Ascending aorta (tissue), 2 donors: ENCODE data around the gene ALPL. TPM values are rescaled to one million over a fixed set of nuclear protein-coding genes. Genes with fewer than 3 reads are reported as not detected.

Experiments
- DNase-seq, 2 donors: peaks; one replicate each; pipeline ENCODE4 v3.0.0-alpha.2; 2019; ENCODE audit warnings: low spot score in 2 of 2
- H3K27ac ChIP-seq, 2 donors: fragments of 200-600 bp; sonication (generic); one replicate each; pipeline ENCODE4 v1.5.1; 2016 to 2017; ENCODE audit warnings: mild to moderate bottlenecking in 1 of 2
- H3K27me3 ChIP-seq: fragments of 200-600 bp; sonication (generic); one replicate; pipeline ENCODE4 v1.5.1; 2017
- H3K36me3 ChIP-seq, 2 donors: fragments of 200-600 bp; sonication (generic); one replicate each; pipeline ENCODE4 v1.5.1; 2016
- H3K4me1 ChIP-seq, 2 donors: fragments of 200-600 bp; sonication (generic); one replicate each; pipeline ENCODE4 v1.5.1; 2016 to 2017; ENCODE audit warnings: mild to moderate bottlenecking in 1 of 2
- H3K4me3 ChIP-seq, 2 donors: fragments of 200-600 bp; sonication (generic); one replicate each; pipeline ENCODE4 v1.5.1; 2016 to 2017; ENCODE audit warnings: mild to moderate bottlenecking in 1 of 2
- H3K9me3 ChIP-seq, 2 donors: fragments of 200-600 bp; sonication (generic); one replicate each; pipeline ENCODE4 v1.5.1; 2016
- CTCF ChIP-seq, 3 experiments: fragments of 200-600 bp in 2 of 3; fragments of 450-650 bp in 1 of 3; sonication (generic) in 2 of 3; IDR thresholded peaks; one replicate each; pipeline ENCODE4 v1.5.1; 2016 to 2019; ENCODE audit warnings: antibody characterized with exemption in 3 of 3, mild to moderate bottlenecking in 1 of 3, moderate library complexity in 1 of 3
- intact Hi-C: fragments of 100-400 bp; cut with DNase I; formaldehyde crosslinking; loops from one replicate; pipeline ENCODE4 v1.15.1; 2023
- total RNA-seq: library from RNA; depleted of rRNA; stranded (reverse); fragments of >200 nt; gene quantifications from one replicate; pipeline ENCODE4 v1.1.0, GENCODE V29; 2016

Gene ALPL
- total RNA-seq, 1 donor from 2014 or later = 35.3 TPM

- Histone ChIP-seq H3K27me3 (no peaks in the 10 kb centered on the region), H3K27ac (no peak overlapping the region), H3K4me3 (no peak overlapping the region), H3K36me3 (no peaks in the 10 kb centered on the region), H3K9me3 (no peaks in the 10 kb centered on the region), H3K4me1 (no peaks in the 10 kb centered on the region)
- TF ChIP-seq CTCF (IDR thresholded peaks at IDR 0.05) = no peak
- intact Hi-C loops = no loop called here
- no peak for DNase-seq
Measured at GRCh38 chr1:21596174-21596573, 87.0 kb downstream of the ALPL start.

- TF ChIP-seq CTCF (IDR thresholded peaks at IDR 0.05) = no peak
- no peaks in the 10 kb centered on the region for H3K27me3 ChIP-seq
- H3K4me1 ChIP-seq = no peaks in the 10 kb centered on the region
- intact Hi-C loops = no loop called here
- H3K36me3 ChIP-seq = no peaks in the 10 kb centered on the region
- no peak overlapping the region for H3K27ac ChIP-seq
- DNase-seq = no peak
- no peak overlapping the region for H3K4me3 ChIP-seq
- no peaks in the 10 kb centered on the region for H3K9me3 ChIP-seq
Measured at GRCh38 chr1:21596628-21597027, 87.4 kb downstream of the ALPL start.

DNA sequence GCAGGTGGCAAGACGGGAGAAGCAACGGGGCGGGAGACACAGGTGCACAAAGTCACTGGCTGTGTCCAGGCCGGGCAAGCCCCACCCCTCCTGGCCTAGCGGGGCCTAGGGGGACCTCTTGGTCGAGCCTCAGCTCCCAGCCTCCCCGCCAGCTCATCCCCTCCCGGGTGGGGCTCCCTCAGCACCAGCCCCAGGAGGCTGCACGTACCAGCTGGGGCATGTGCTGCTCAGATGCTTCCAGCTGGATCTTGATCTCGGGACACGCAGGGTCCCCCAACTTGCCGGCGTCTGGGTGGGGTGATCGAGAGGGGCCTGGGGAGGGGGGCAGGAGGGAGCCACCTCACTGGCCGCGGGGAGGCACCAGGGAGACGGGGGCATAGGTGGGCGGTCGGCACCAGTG lies 88.5 kb downstream of the ALPL start:
- intact Hi-C loops = no loop called here
- H3K4me3 ChIP-seq = no peak overlapping the region
- no peak for DNase-seq
- H3K27ac ChIP-seq = no peak overlapping the region
- no peak for TF ChIP-seq CTCF (IDR thresholded peaks at IDR 0.05)
- no peaks in the 10 kb centered on the region for H3K27me3 ChIP-seq
- no peaks in the 10 kb centered on the region for H3K36me3 ChIP-seq
- H3K9me3 ChIP-seq = no peaks in the 10 kb centered on the region
- no peaks in the 10 kb centered on the region for H3K4me1 ChIP-seq

- H3K4me1 ChIP-seq = no peaks in the 10 kb centered on the region
- no peak for DNase-seq
- H3K27ac ChIP-seq = no peak overlapping the region
- no peaks in the 10 kb centered on the region for H3K27me3 ChIP-seq
- H3K9me3 ChIP-seq = no peaks in the 10 kb centered on the region
- no peaks in the 10 kb centered on the region for H3K36me3 ChIP-seq
- TF ChIP-seq CTCF (IDR thresholded peaks at IDR 0.05) = no peak
- no peak overlapping the region for H3K4me3 ChIP-seq
- intact Hi-C loops = no loop called here
Measured at GRCh38 chr1:21598417-21598816, 89.2 kb downstream of the ALPL start.

GRCh38 chr1:21598904-21599303 lies 89.7 kb downstream of the ALPL start:
- TF ChIP-seq CTCF (IDR thresholded peaks at IDR 0.05) = no peak
- H3K27me3 ChIP-seq = no peaks in the 10 kb centered on the region
- no peaks in the 10 kb centered on the region for H3K36me3 ChIP-seq
- H3K9me3 ChIP-seq = no peaks in the 10 kb centered on the region
- no peaks in the 10 kb centered on the region for H3K4me1 ChIP-seq
- H3K27ac ChIP-seq = no peak overlapping the region
- DNase-seq = no peak
- no peak overlapping the region for H3K4me3 ChIP-seq
- intact Hi-C loops = no loop called here

DNA sequence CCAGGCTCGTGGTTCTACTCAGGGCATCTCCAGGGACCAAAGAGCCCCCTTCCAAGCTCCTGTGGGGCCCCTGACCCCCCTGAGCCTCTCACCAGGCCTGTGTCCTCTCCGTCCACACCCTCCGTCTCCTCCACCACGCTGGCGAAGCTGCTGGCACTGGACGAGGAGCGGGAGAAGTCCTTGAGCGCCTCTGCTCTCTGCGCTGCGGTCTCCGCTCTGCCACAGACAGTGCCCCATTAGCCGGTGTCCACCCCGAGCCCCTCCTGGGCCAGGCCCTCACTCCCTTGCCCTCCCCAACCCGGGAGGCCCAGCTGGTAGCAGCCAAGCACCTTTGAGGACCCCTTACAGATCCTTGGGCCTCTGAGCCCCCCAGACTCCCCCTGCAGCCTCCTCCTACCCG lies 90.2 kb downstream of the ALPL start:
- Histone ChIP-seq H3K4me3 (no peak overlapping the region), H3K4me1 (no peaks in the 10 kb centered on the region), H3K27ac (no peak overlapping the region), H3K27me3 (no peaks in the 10 kb centered on the region), H3K36me3 (no peaks in the 10 kb centered on the region), H3K9me3 (no peaks in the 10 kb centered on the region)
- intact Hi-C loops = no loop called here
- DNase-seq = no peak
- TF ChIP-seq CTCF (IDR thresholded peaks at IDR 0.05) = no peak
